Fibroblast of lung (primary cell): ENCODE measurements around the gene WHRN. TPM values are rescaled to one million over a fixed set of nuclear protein-coding genes. Genes with fewer than 3 reads are reported as not detected.

Source experiments
- DNase-seq, 2 donors: peaks; one replicate each; pipeline versions ENCODE4 v3.0.0 to v3.0.0-alpha.2; 2010; ENCODE audit warnings: low read depth in 2 of 2
- H2AFZ ChIP-seq: 2 replicates; pipeline ENCODE4 v1.5.1; 2012; ENCODE audit warnings: low read length, control low read depth, inconsistent platforms
- H3K27ac ChIP-seq: 2 replicates; pipeline ENCODE4 v1.5.1; 2011; ENCODE audit warnings: low read length, control low read depth; ENCODE audit not compliant: insufficient read depth
- H3K27me3 ChIP-seq: 2 replicates; pipeline ENCODE4 v1.5.1; 2011; ENCODE audit warnings: mild to moderate bottlenecking, low read length; ENCODE audit not compliant: control insufficient read depth, insufficient read depth
- H3K36me3 ChIP-seq: 2 replicates; pipeline ENCODE4 v1.5.1; 2011; ENCODE audit warnings: low read length; ENCODE audit not compliant: control insufficient read depth, insufficient read depth
- H3K4me1 ChIP-seq: 2 replicates; pipeline ENCODE4 v1.5.1; 2011; ENCODE audit warnings: low read length; ENCODE audit not compliant: control insufficient read depth, insufficient read depth; ENCODE audit errors: extremely low read depth
- H3K4me2 ChIP-seq: 2 replicates; pipeline ENCODE4 v1.5.1; 2011; ENCODE audit warnings: low read length, control low read depth; ENCODE audit not compliant: insufficient read depth; ENCODE audit errors: extremely low read depth
- H3K4me3 ChIP-seq, 4 experiments: fragments of 200-600 bp in 1 of 4; sonication (generic) in 1 of 4; replicated peaks in 1 of 4; 2 replicates each; pipeline ENCODE4 v1.5.1; 2011 to 2016; ENCODE audit warnings: low read length in 4 of 4, low read depth in 3 of 4, mild to moderate bottlenecking in 3 of 4, control low read depth in 2 of 4, inconsistent platforms in 1 of 4, mixed read lengths in 1 of 4; ENCODE audit not compliant: insufficient read depth in 1 of 4; ENCODE audit errors: control extremely low read depth in 1 of 4
- H3K79me2 ChIP-seq: 2 replicates; pipeline ENCODE4 v1.5.1; 2012; ENCODE audit warnings: mild to moderate bottlenecking, low read length, inconsistent platforms; ENCODE audit not compliant: control insufficient read depth, insufficient read depth
- H3K9ac ChIP-seq: 2 replicates; pipeline ENCODE4 v1.5.1; 2011; ENCODE audit warnings: mild to moderate bottlenecking, low read length, control low read depth; ENCODE audit not compliant: insufficient read depth
- H3K9me3 ChIP-seq: 2 replicates; pipeline ENCODE4 v1.5.1; 2012; ENCODE audit warnings: low read depth, low read length; ENCODE audit not compliant: control insufficient read depth, insufficient read depth
- H4K20me1 ChIP-seq: 2 replicates; pipeline ENCODE4 v1.5.1; 2011; ENCODE audit warnings: low read length; ENCODE audit not compliant: control insufficient read depth, insufficient read depth; ENCODE audit errors: extremely low read depth
- CTCF ChIP-seq, 2 donors: IDR thresholded peaks in 1 of 2; conservative IDR thresholded peaks in 1 of 2; 1 replicate in 1 of 2; 2 replicates in 1 of 2; pipeline ENCODE4 v1.5.1; 2011 to 2012; ENCODE audit warnings: low read length in 2 of 2, control low read depth in 1 of 2, inconsistent platforms in 1 of 2, low read depth in 1 of 2, mild to moderate bottlenecking in 1 of 2
- EZH2 ChIP-seq: IDR thresholded peaks from 2 replicates; pipeline ENCODE4 v1.5.1; 2012; ENCODE audit warnings: low read length, control low read depth, mild to moderate bottlenecking; ENCODE audit errors: missing control alignments
- polyA plus RNA-seq, 2 donors: library from polyadenylated mRNA; depleted of rRNA in 1 of 2; stranded (reverse) in 1 of 2; unstranded in 1 of 2; fragments of >200 nt; gene quantifications; 2 replicates each; pipeline ENCODE4 v1.2.1, GENCODE V29; 2011 to 2012; ENCODE audit warnings: missing spikeins in 1 of 2
- total RNA-seq: library from RNA; depleted of rRNA; stranded (reverse); fragments of >200 nt; gene quantifications from 2 replicates; pipeline ENCODE4 v1.2.1, GENCODE V29; 2014

WHRN gene
- total and polyA plus RNA-seq, 2 donors (not counting 1 experiment from before 2014, with no cell fraction given): 0.16 to 1.8 TPM

DNA sequence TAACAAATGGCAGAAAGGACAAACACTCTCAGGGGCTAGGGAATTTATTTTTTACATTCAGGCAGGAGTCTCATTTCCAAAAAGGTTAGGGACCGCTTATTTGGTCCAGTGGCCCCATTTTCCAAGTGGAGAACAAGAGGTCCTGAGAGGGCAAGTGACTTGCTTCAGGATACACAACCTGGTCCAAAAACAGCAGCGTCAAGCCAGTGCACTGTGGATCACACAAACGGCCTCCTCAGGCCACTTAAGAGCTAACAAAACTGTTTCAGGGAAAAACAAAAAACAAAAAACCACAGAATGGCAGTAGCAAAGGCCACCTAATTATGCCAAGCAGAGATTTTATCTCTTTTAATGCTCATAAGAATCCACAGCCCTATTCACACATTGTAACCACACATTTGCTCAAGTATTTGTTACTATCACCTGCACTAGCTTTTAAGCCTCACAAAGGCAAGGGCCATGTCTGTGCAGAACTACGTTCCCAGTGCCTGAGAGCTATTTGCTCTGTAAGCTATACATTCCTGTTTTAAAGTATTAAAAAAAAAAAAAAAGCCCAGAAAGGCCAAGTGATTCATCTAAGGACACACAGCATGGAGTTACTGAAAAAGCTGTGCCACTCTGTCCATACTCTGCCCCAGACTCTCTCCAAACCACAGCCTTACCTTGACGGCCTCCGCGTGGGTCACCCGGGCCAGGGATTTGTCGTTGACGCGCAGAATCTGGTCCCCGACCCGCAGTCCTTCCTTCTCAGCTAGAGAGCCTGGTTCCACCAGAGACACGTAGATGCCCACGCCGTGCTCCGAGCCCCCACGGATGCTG, 1.5 kb downstream of the WHRN start:
- no peak overlapping the region for H3K4me2 ChIP-seq

GRCh38 chr9:114503009-114503408, 2.3 kb downstream of the WHRN start:
- H3K27ac ChIP-seq: no peak overlapping the region
- H2AFZ ChIP-seq: no peak overlapping the region
- no peak overlapping the region for H3K9ac ChIP-seq
- no peaks in the 10 kb centered on the region for H3K36me3 ChIP-seq
- H3K4me2 ChIP-seq: no peak overlapping the region
- peaks cover 28% of the 10 kb centered on the region for H3K27me3 ChIP-seq
- H3K79me2 ChIP-seq: no peaks in the 10 kb centered on the region
- no peak overlapping the region for H3K4me3 ChIP-seq
- no peaks in the 10 kb centered on the region for H3K9me3 ChIP-seq
- H3K4me1 ChIP-seq: no peaks in the 10 kb centered on the region
- H4K20me1 ChIP-seq: no peaks in the 10 kb centered on the region
- TF ChIP-seq CTCF (conservative IDR thresholded peaks at IDR 0.05 in 1 of 2, IDR thresholded peaks at IDR 0.05 in 1 of 2; ENCODE audit: low read depth in 1 of 2, low read length in 2 of 2): no peak
- TF ChIP-seq EZH2: no peak
- no peak for DNase-seq

More for the DNA sequence above, 1.5 kb downstream of the WHRN start:
- Histone ChIP-seq H3K27me3 (peaks cover 34% of the 10 kb centered on the region), H3K27ac (no peak overlapping the region), H3K9ac (no peak overlapping the region), H3K79me2 (no peaks in the 10 kb centered on the region), H3K36me3 (no peaks in the 10 kb centered on the region), H2AFZ (no peak overlapping the region), H3K4me1 (no peaks in the 10 kb centered on the region), H3K4me3 (peak overlapping the region in 1 of 4 experiments; percentile 67), H3K9me3 (no peaks in the 10 kb centered on the region), H4K20me1 (no peaks in the 10 kb centered on the region)
- DNase-seq: no peak
- TF ChIP-seq EZH2 (no peak), CTCF (conservative IDR thresholded peaks at IDR 0.05 in 1 of 2, IDR thresholded peaks at IDR 0.05 in 1 of 2; ENCODE audit: low read depth in 1 of 2, low read length in 2 of 2) (no peak)

DNA sequence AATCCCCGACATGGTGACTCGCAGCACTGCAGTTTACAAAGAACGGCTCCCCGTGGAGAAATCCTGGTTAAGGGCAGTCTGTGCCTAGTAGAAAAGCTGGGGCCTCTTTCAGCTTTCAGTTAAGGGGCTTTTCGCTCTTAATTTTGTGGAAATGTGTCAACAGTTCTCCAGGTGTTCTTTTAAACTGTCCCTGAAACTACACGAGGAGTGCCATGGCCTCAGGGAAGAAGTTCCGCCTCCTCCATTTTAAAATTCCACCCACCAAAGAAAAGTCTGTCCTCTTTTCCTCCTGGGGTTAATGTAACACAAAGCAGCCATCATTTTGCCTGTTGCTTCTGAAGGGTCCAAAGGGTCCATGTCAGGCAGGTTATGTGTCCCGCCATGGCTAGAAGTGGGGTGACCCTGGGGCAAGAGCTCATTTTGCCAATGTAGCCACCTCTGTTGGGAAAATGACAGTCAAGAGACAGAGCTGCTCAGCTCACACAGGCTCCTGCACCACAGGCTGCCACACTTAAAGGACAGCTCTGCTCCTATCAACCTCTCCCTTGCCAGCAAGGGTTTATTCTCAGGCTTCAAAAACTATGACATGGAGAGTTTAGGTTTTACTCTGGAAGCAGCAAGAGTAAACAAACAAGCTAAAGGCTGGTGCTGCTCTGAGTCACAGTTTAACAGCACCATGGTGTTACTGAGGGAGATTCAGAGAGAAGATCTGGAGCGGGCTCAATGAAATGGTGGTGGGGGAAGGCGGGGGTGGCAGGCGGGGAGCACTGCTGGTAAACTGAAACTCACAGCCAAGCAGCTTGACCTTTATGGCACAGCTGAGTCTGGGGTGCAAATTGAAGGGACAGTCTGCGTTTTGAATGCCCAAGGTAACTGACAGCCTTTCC, 3.2 kb downstream of the WHRN start:
- H3K4me2 ChIP-seq: peak overlapping the region; percentile 23
- H3K9me3 ChIP-seq: no peaks in the 10 kb centered on the region
- DNase-seq: peak; percentile 60 to 75
- H3K27me3 ChIP-seq: peaks cover 21% of the 10 kb centered on the region
- H4K20me1 ChIP-seq: no peaks in the 10 kb centered on the region
- no peak overlapping the region for H3K27ac ChIP-seq
- TF ChIP-seq CTCF (conservative IDR thresholded peaks at IDR 0.05 in 1 of 2, IDR thresholded peaks at IDR 0.05 in 1 of 2; ENCODE audit: low read depth in 1 of 2, low read length in 2 of 2) (no peak), EZH2 (no peak)
- no peaks in the 10 kb centered on the region for H3K36me3 ChIP-seq
- no peak overlapping the region for H3K9ac ChIP-seq
- H3K4me3 ChIP-seq: no peak overlapping the region
- H3K79me2 ChIP-seq: no peaks in the 10 kb centered on the region
- no peaks in the 10 kb centered on the region for H3K4me1 ChIP-seq
- H2AFZ ChIP-seq: no peak overlapping the region
